Fibroblast of lung (primary cell): Measurements from ENCODE around the gene ALG2. TPM values are rescaled to one million over a fixed set of nuclear protein-coding genes. Genes with fewer than 3 reads are reported as not detected.

Experiments
- DNase-seq, 2 donors: peaks; one replicate each; pipeline versions ENCODE4 v3.0.0 to v3.0.0-alpha.2; 2010; ENCODE audit warnings: low read depth in 2 of 2
- H2AFZ ChIP-seq: 2 replicates; pipeline ENCODE4 v1.5.1; 2012; ENCODE audit warnings: low read length, control low read depth, inconsistent platforms
- H3K27ac ChIP-seq: 2 replicates; pipeline ENCODE4 v1.5.1; 2011; ENCODE audit warnings: low read length, control low read depth; ENCODE audit not compliant: insufficient read depth
- H3K27me3 ChIP-seq: 2 replicates; pipeline ENCODE4 v1.5.1; 2011; ENCODE audit warnings: mild to moderate bottlenecking, low read length; ENCODE audit not compliant: control insufficient read depth, insufficient read depth
- H3K36me3 ChIP-seq: 2 replicates; pipeline ENCODE4 v1.5.1; 2011; ENCODE audit warnings: low read length; ENCODE audit not compliant: control insufficient read depth, insufficient read depth
- H3K4me1 ChIP-seq: 2 replicates; pipeline ENCODE4 v1.5.1; 2011; ENCODE audit warnings: low read length; ENCODE audit not compliant: control insufficient read depth, insufficient read depth; ENCODE audit errors: extremely low read depth
- H3K4me2 ChIP-seq: 2 replicates; pipeline ENCODE4 v1.5.1; 2011; ENCODE audit warnings: low read length, control low read depth; ENCODE audit not compliant: insufficient read depth; ENCODE audit errors: extremely low read depth
- H3K4me3 ChIP-seq, 4 experiments: fragments of 200-600 bp in 1 of 4; sonication (generic) in 1 of 4; replicated peaks in 1 of 4; 2 replicates each; pipeline ENCODE4 v1.5.1; 2011 to 2016; ENCODE audit warnings: low read length in 4 of 4, low read depth in 3 of 4, mild to moderate bottlenecking in 3 of 4, control low read depth in 2 of 4, inconsistent platforms in 1 of 4, mixed read lengths in 1 of 4; ENCODE audit not compliant: insufficient read depth in 1 of 4; ENCODE audit errors: control extremely low read depth in 1 of 4
- H3K79me2 ChIP-seq: 2 replicates; pipeline ENCODE4 v1.5.1; 2012; ENCODE audit warnings: mild to moderate bottlenecking, low read length, inconsistent platforms; ENCODE audit not compliant: control insufficient read depth, insufficient read depth
- H3K9ac ChIP-seq: 2 replicates; pipeline ENCODE4 v1.5.1; 2011; ENCODE audit warnings: mild to moderate bottlenecking, low read length, control low read depth; ENCODE audit not compliant: insufficient read depth
- H3K9me3 ChIP-seq: 2 replicates; pipeline ENCODE4 v1.5.1; 2012; ENCODE audit warnings: low read depth, low read length; ENCODE audit not compliant: control insufficient read depth, insufficient read depth
- H4K20me1 ChIP-seq: 2 replicates; pipeline ENCODE4 v1.5.1; 2011; ENCODE audit warnings: low read length; ENCODE audit not compliant: control insufficient read depth, insufficient read depth; ENCODE audit errors: extremely low read depth
- CTCF ChIP-seq, 2 donors: IDR thresholded peaks in 1 of 2; conservative IDR thresholded peaks in 1 of 2; 1 replicate in 1 of 2; 2 replicates in 1 of 2; pipeline ENCODE4 v1.5.1; 2011 to 2012; ENCODE audit warnings: low read length in 2 of 2, control low read depth in 1 of 2, inconsistent platforms in 1 of 2, low read depth in 1 of 2, mild to moderate bottlenecking in 1 of 2
- EZH2 ChIP-seq: IDR thresholded peaks from 2 replicates; pipeline ENCODE4 v1.5.1; 2012; ENCODE audit warnings: low read length, control low read depth, mild to moderate bottlenecking; ENCODE audit errors: missing control alignments
- polyA plus RNA-seq, 2 donors: library from polyadenylated mRNA; depleted of rRNA in 1 of 2; stranded (reverse) in 1 of 2; unstranded in 1 of 2; fragments of >200 nt; gene quantifications; 2 replicates each; pipeline ENCODE4 v1.2.1, GENCODE V29; 2011 to 2012; ENCODE audit warnings: missing spikeins in 1 of 2
- total RNA-seq: library from RNA; depleted of rRNA; stranded (reverse); fragments of >200 nt; gene quantifications from 2 replicates; pipeline ENCODE4 v1.2.1, GENCODE V29; 2014

The ALG2 gene
- total and polyA plus RNA-seq, 2 donors (not counting 1 experiment from before 2014, with no cell fraction given) = 37.8 to 62.2 TPM

DNA sequence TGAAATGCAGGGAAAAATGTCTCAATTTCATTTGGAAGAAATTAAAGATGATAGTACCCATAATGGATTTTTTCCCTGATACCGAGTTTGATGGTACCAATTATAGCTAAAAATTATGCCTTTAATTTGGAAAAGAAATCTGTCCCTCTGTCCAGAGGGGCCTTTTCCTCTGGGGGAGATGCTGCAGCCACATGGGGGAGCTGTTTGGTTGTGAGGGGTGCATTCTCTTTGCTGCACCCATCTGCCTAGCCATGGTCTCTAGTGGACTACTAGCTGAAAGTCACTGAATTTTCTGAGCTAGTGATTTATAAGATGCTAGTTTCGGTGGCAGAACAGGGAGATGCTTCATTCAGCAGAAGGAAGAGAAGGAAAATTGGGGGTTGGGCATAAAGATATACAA is 10.0 kb upstream of the ALG2 start:
- no peak overlapping the region for H3K27ac ChIP-seq
- no peak overlapping the region for H3K9ac ChIP-seq
- H3K4me3 ChIP-seq = no peak overlapping the region
- no peaks in the 10 kb centered on the region for H3K27me3 ChIP-seq
- H3K9me3 ChIP-seq = no peaks in the 10 kb centered on the region
- TF ChIP-seq EZH2 (no peak), CTCF (conservative IDR thresholded peaks at IDR 0.05 in 1 of 2, IDR thresholded peaks at IDR 0.05 in 1 of 2; ENCODE audit: low read depth in 1 of 2, low read length in 2 of 2) (peak; percentile 58 to 70)
- H3K4me2 ChIP-seq = no peak overlapping the region
- no peaks in the 10 kb centered on the region for H3K4me1 ChIP-seq
- peaks cover 3% of the 10 kb centered on the region for H3K79me2 ChIP-seq
- DNase-seq = peak in 1 of 2 donors; percentile 8
- H4K20me1 ChIP-seq = no peaks in the 10 kb centered on the region
- H2AFZ ChIP-seq = no peak overlapping the region
- peaks cover 11% of the 10 kb centered on the region for H3K36me3 ChIP-seq

DNA sequence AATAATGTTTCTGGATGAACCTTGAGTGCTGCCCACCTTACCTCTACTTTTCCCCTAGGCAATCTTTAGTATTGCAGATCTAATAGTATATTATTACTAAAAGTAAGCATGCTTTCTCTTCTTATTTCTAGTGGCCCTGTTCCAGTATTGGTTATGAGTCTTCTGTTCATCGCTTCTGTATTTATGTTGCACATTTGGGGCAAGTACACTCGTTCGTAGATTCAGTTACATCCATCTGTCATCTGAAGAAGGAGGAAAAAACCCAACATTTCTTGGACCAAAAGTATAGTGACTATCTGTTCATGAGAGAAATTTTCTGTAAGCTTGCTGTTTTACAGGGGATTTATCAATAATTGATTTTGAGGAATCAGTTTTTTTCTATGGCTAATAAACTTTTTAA is 8.5 kb upstream of the ALG2 start:
- Histone ChIP-seq H4K20me1 (no peaks in the 10 kb centered on the region), H3K27ac (no peak overlapping the region), H3K9me3 (no peaks in the 10 kb centered on the region), H2AFZ (no peak overlapping the region), H3K4me1 (no peaks in the 10 kb centered on the region), H3K36me3 (peaks cover 11% of the 10 kb centered on the region), H3K27me3 (no peaks in the 10 kb centered on the region), H3K4me2 (no peak overlapping the region), H3K79me2 (peaks cover 17% of the 10 kb centered on the region), H3K4me3 (no peak overlapping the region), H3K9ac (no peak overlapping the region)
- DNase-seq = no peak
- TF ChIP-seq CTCF (conservative IDR thresholded peaks at IDR 0.05 in 1 of 2, IDR thresholded peaks at IDR 0.05 in 1 of 2; ENCODE audit: low read depth in 1 of 2, low read length in 2 of 2) = no peak
- TF ChIP-seq EZH2 = no peak

- H2AFZ ChIP-seq = no peak overlapping the region
- no peak for DNase-seq
- H3K4me3 ChIP-seq = no peak overlapping the region
- H3K36me3 ChIP-seq = peaks cover 9% of the 10 kb centered on the region
- peaks cover 54% of the 10 kb centered on the region for H3K79me2 ChIP-seq
- no peak overlapping the region for H3K4me2 ChIP-seq
- no peaks in the 10 kb centered on the region for H4K20me1 ChIP-seq
- no peaks in the 10 kb centered on the region for H3K27me3 ChIP-seq
- no peak overlapping the region for H3K27ac ChIP-seq
- no peak overlapping the region for H3K9ac ChIP-seq
- no peaks in the 10 kb centered on the region for H3K9me3 ChIP-seq
- peaks cover 3% of the 10 kb centered on the region for H3K4me1 ChIP-seq
- TF ChIP-seq CTCF (conservative IDR thresholded peaks at IDR 0.05 in 1 of 2, IDR thresholded peaks at IDR 0.05 in 1 of 2; ENCODE audit: low read depth in 1 of 2, low read length in 2 of 2) (no peak), EZH2 (no peak)
These were observed 4.3 kb upstream of the ALG2 start for GRCh38 chr9:99226054-99226453.
